NCI-H460 (cell line): ENCODE data around the gene UBE2H. TPM values are rescaled to one million over a fixed set of nuclear protein-coding genes. Genes with fewer than 3 reads are reported as not detected.

Experiments used
- DNase-seq: peaks from one replicate; pipeline ENCODE4 v3.0.0-alpha.2; 2016; ENCODE audit warnings: low read depth; ENCODE audit errors: extremely low read depth
- total RNA-seq: library from RNA; depleted of rRNA; stranded (reverse); fragments of >200 nt; shearing (Covaris generic); gene quantifications from 2 replicates; pipeline ENCODE4 v1.2.3, GENCODE V29; 2014

The UBE2H gene
- total RNA-seq, 1 experiment from 2014 or later, result 60.0 TPM

DNA sequence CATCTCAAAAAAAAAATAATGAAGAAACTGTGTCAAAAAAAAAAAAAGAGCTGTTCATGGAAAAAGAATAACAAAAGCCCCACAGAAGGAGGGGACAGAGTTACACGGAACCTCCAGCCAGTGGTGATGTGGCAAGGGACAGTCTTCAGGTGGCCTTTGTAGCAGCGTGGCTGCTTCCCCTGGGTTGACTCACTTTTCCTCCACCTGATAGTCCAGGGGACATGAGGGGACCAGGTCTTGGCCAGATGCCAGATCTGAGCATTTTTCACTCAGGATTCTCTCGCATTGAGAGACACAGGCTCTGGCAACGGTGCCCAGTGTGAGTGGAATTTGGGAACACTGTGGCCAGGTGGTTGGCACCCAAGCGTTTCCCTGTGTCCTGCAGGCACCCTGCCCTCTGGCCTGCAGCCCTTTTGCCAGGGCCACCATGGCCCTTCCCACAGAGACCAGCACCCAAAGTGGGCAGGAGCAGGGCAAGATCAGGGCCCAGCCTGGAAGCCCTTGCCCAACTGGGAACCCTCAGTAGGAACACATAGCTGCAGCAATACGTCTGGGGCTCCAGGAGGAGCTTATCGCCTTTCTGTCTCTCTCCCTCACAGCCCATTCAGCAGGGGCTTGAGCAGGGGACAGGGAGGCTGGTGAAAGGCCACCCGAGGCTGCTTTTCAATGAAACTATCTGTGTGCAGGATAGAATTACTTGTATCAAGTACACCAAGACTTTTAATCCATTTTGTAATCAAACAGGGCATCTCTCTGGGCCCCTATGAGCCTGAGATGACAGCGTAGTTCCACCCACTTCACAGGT is 159.1 kb downstream of the UBE2H start:
- no peak for DNase-seq

- no peak for DNase-seq
Observed at GRCh38 chr7:129792721-129793120, 160.0 kb downstream of the UBE2H start.

DNA sequence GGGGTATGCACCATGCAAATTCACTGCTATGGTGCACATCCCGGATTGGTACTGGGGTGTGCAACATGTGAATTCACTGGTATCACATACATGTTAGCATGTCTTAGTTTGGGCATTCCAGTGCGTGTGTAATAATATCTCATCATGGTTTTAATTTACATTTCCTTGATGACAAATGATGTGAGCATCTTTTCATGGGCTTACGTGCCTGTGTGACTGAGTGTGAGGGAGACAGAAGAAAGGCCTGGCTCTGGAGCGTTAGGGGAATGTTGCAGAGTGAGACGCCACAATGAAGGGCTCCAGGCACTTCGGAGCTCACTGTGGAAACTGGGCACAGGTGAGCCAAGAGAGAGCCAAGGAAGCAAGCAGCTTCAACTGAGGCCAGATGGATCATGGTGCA is 162.6 kb downstream of the UBE2H start:
- DNase-seq, result no peak

DNA sequence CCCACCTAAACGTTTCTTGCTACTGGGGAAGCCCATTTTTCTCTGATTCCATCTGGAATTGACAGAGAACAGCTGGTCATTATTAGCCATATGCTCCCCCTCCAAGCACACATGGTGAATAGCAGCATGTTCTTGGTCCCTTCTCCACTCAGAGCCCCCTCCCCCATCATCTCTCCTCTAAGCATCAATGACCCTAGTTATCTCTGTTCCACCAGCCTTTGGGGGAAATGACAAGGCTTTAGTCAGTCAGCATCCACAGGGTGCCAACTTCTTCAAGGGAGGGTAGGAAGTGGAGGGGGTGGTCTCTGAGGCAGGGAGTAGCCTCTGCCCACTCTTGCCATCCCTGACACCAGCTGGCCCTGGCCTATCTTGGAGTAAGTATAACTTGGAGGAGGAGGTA is 163.1 kb downstream of the UBE2H start:
- DNase-seq, result no peak

- DNase-seq, result no peak
Observed at GRCh38 chr7:129789000-129789399, 163.8 kb downstream of the UBE2H start.

DNA sequence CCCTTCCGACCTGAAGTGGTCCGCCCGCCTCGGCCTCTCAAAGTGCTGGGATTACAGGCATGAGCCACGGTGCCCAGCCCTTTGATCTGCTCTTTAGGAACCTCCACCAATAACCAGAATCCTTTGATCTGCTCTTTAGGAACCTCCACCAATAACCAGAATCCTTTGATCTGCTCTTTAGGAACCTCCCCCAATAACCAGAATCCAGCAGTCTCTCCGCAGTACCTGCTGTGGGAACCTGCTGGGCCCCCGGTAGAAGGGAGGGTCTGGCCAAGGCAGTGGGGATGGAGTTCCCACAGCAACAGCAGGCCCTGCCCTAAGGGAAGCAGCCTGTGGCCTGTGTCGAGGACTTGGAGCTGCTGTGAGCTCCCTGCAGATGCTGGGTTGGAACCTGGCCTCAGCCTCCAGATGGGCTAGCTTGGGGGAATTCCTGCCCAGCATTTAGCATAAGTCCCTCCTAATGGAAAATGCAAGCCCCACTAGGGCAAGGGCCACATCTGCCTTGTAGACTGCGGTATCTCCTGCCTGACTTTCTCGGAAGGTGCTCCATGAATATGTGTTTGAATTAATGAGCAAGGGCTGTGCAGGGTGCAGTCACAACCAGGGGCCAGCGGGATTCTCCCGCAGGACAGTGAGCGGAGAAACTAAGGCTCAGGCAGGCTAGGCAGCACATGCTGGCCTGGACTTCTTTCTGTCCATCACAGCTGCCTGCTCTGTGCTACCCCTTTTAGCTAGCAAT is 165.8 kb downstream of the UBE2H start:
- DNase-seq, result no peak

GRCh38 chr7:129785685-129786514 is 166.9 kb downstream of the UBE2H start:
- DNase-seq, result no peak

- DNase-seq, result no peak
Observed at GRCh38 chr7:129784783-129785684, 167.7 kb downstream of the UBE2H start.

- no peak for DNase-seq
Observed at GRCh38 chr7:129784437-129784782, 168.3 kb downstream of the UBE2H start.

- no peak for DNase-seq
Observed at GRCh38 chr7:129783584-129783919, 169.2 kb downstream of the UBE2H start.

DNA sequence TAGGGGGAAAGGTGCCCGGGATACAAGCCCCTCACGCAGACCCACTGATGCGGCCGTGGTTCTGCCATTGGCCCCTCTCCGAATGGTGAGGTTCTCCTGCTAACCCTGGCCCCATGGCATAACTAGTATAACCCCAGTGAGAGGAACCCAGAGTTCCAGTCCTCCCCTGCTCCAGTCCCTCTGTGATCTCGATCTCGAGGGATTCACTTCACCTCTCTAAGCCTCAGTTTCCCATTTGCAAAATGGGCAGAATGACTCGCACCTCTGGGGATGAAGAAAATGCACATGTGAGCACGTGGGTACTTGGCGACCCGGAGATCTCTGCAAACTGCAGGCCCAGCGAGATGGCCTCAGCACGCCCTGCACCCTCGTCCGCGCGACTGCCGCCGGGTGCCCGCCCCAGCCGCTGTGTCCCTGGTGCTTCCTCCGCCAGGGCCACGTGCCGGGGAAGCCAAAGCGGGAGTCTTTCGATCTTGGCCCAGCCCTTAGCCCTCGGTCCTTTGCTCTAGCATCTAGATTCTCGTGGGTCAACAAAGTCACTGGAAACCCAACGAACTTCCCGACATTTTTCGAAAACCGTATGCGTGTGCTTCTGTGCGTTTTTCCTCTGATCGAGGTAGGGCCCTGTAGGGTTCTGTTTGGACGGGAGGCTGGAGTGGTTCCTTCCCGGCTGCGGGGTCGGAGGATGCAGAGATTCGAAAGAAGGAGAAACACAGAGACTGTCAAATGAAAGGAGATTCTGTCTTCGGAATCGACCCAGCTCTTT is 169.8 kb downstream of the UBE2H start:
- DNase-seq, result no peak

DNA sequence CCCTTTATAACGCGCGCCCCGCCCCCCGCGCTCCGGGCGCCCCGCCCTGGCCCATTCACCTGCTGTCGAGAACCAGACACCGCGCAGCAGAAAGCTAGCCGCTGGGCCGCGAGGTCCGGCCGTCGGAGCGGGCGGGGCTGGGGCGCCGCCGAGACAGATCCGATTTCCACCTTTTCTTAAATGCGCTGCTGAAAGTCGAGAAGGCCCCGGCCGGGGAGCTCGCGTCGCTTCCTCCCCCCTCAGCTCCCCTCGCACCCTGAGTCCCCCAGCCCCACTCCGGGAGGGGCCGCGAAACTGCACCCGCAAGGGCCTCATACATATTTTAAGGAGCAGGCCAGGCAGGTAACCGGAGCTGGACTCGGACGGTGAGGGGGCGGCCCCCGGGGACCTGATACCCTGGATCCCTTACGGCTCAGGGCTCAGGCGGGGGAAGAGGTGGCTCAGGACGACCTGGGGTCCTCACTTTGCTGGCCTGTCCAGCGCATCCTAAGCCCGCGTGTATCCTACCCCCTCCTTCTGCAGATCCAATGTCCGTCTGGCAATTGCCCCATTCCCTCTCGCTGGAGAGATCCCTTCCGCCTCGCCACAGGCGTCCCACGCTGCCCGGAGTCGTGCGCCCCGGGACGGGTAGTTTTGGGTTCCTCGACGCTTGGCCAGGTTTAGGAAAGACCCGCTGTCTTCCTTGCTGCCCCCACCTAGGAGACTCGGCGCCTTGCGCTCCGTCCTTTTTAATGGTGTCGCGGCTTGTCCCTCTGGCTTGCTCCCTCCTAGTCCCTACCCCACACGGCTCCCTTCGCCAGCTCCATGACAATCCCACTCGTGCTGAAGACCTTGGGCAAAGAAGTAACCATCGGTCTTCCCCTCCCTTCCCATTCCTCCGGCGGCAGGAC is 170.6 kb downstream of the UBE2H start:
- no peak for DNase-seq

- no peak for DNase-seq
Observed at GRCh38 chr7:129780974-129781927, 171.5 kb downstream of the UBE2H start.
